Epidermal melanocyte (primary cell): ENCODE measurements around the gene MYO7B.

Experiments
- DNase-seq: peaks from one replicate; pipeline ENCODE4 v3.0.0; 2011; ENCODE audit warnings: low spot score; ENCODE audit not compliant: insufficient read length

The MYO7B gene

GRCh38 chr2:127535422-127535901, at the start of gene MYO7B:
TSS of gene MYO7B (plus strand) at chr2:127535683. CDS start at chr2:127559723, 24,040 bp downstream.
- DNase-seq = no peak

GRCh38 chr2:127485694-127486071, 49.8 kb upstream of the MYO7B start:
- DNase-seq = no peak

- no peak for DNase-seq
Measured at GRCh38 chr2:127486247-127487058, 49.0 kb upstream of the MYO7B start.

- DNase-seq = no peak
Measured at GRCh38 chr2:127490283-127490682, 45.2 kb upstream of the MYO7B start.

- DNase-seq = no peak
Measured at GRCh38 chr2:127498386-127498785, 37.1 kb upstream of the MYO7B start.

GRCh38 chr2:127503491-127503890, 32.0 kb upstream of the MYO7B start:
- no peak for DNase-seq

GRCh38 chr2:127504552-127505430, 30.7 kb upstream of the MYO7B start:
- no peak for DNase-seq

GRCh38 chr2:127506510-127506909, 29.0 kb upstream of the MYO7B start:
- DNase-seq = no peak

- DNase-seq = no peak
Measured at GRCh38 chr2:127508023-127508630, 27.4 kb upstream of the MYO7B start.

- peak; percentile 87 for DNase-seq
Measured at GRCh38 chr2:127508631-127509034, 26.9 kb upstream of the MYO7B start.

- no peak for DNase-seq
Measured at GRCh38 chr2:127510073-127510472, 25.4 kb upstream of the MYO7B start.

- no peak for DNase-seq
Measured at GRCh38 chr2:127511090-127511695, 24.3 kb upstream of the MYO7B start.

GRCh38 chr2:127511917-127512316, 23.6 kb upstream of the MYO7B start:
- no peak for DNase-seq

GRCh38 chr2:127512362-127512761, 23.1 kb upstream of the MYO7B start:
- no peak for DNase-seq

GRCh38 chr2:127514076-127514475, 21.4 kb upstream of the MYO7B start:
- DNase-seq = no peak

GRCh38 chr2:127514485-127514884, 21.0 kb upstream of the MYO7B start:
- DNase-seq = no peak

GRCh38 chr2:127515383-127515915, 20.0 kb upstream of the MYO7B start:
- no peak for DNase-seq

GRCh38 chr2:127516041-127516762, 19.3 kb upstream of the MYO7B start:
- no peak for DNase-seq

GRCh38 chr2:127517465-127517864, 18.0 kb upstream of the MYO7B start:
- DNase-seq = no peak

GRCh38 chr2:127520424-127520823, 15.1 kb upstream of the MYO7B start:
- no peak for DNase-seq
